Measurements from ENCODE around the gene PARD3.

- TF ChIP-seq CTCF (IDR thresholded peaks at IDR 0.05; ENCODE audit: insufficient read depth, low read depth, low read length) (no peak), EZH2 (IDR thresholded peaks at IDR 0.05; ENCODE audit: insufficient read depth, low read length) (no peak)
Observed at GRCh38 chr10:34298346-34298818, 516.7 kb downstream of the PARD3 start.

Measured in astrocyte (in vitro differentiated cells and primary cell).